Gastrocnemius medialis (tissue), 4 donors: ENCODE measurements around the gene PRELID3B.

Experiments used
- POLR2A ChIP-seq, 2 donors: fragments of 450-650 bp; IDR thresholded peaks; one replicate each; pipeline ENCODE4 v1.6.1; 2017; ENCODE audit warnings: antibody characterized with exemption in 2 of 2, mild to moderate bottlenecking in 2 of 2, moderate library complexity in 2 of 2
- TF ChIP-seq, protein P1 (sequence below), 5 experiments: fragments of 450-650 bp in 3 of 5; fragments of 200-600 bp in 2 of 5; sonication (generic) in 2 of 5; IDR thresholded peaks in 4 of 5; conservative IDR thresholded peaks in 1 of 5; 1 replicate in 4 of 5; 2 replicates in 1 of 5; pipeline ENCODE4 v1.5.1; 2016 to 2019; ENCODE audit warnings: antibody characterized with exemption in 5 of 5, mild to moderate bottlenecking in 3 of 5, moderate library complexity in 3 of 5

DNA sequence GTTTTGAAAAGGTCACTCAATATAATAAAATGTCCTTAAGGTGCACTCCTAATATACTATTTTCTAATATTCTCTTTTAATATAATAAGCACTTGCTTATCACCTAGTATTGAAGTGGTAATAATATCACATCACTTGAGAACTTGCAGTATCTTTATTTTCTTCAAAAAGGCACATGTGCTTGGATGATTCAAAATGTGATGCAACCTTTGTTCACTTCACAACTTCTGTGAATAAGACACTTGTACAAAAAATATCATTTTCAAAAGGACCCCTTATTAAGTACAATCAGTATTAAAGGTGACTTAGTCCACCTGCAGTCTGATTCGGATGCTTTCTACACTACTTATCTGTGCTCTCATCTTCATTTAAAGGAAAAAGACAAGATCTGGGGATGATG is 3.4 kb downstream of the PRELID3B start:
- TF ChIP-seq, protein P1, sequence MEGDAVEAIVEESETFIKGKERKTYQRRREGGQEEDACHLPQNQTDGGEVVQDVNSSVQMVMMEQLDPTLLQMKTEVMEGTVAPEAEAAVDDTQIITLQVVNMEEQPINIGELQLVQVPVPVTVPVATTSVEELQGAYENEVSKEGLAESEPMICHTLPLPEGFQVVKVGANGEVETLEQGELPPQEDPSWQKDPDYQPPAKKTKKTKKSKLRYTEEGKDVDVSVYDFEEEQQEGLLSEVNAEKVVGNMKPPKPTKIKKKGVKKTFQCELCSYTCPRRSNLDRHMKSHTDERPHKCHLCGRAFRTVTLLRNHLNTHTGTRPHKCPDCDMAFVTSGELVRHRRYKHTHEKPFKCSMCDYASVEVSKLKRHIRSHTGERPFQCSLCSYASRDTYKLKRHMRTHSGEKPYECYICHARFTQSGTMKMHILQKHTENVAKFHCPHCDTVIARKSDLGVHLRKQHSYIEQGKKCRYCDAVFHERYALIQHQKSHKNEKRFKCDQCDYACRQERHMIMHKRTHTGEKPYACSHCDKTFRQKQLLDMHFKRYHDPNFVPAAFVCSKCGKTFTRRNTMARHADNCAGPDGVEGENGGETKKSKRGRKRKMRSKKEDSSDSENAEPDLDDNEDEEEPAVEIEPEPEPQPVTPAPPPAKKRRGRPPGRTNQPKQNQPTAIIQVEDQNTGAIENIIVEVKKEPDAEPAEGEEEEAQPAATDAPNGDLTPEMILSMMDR (IDR thresholded peaks at IDR 0.05 in 4 of 5, conservative IDR thresholded peaks at IDR 0.05 in 1 of 5) = no peak
- no peak for TF ChIP-seq POLR2A (IDR thresholded peaks at IDR 0.05)
